Pancreas (tissue), 10 donors: ENCODE measurements around the gene CELF5. TPM values are rescaled to one million over a fixed set of nuclear protein-coding genes. Genes with fewer than 3 reads are reported as not detected.
A peak's percentile ranks its signal among the peaks of the same experiment; 100 is the strongest.
"Not testable (repeated sequence)": the region's sequence is repeated elsewhere in the genome, so short reads cannot be mapped to it uniquely, and the experiment has no call there.

Experiments
- ATAC-seq, 4 donors: fragments of 200-7000 bp; cut with Tn5 transposase; one replicate each; pipeline versions ENCODE4 v1.8.0 to v1.9.1; 2020; ENCODE audit warnings: mild to moderate bottlenecking in 4 of 4, moderate library complexity in 4 of 4
- DNase-seq, 6 donors: peaks; one replicate each; pipeline ENCODE4 v3.0.0-alpha.2; 2020
- FAIRE-seq: peaks from 2 replicates; lab custom pipeline; 2012; peaks lifted over from hg19 to GRCh38; lab: Jason Lieb, UNC
- H3K27ac ChIP-seq, 4 donors: fragments of 200-600 bp; sonication (generic); 1 replicate in 3 of 4; 2 replicates in 1 of 4; pipeline versions ENCODE4 v1.5.0 to v1.8.0; 2020
- H3K27me3 ChIP-seq, 4 donors: fragments of 200-600 bp; one replicate each; pipeline ENCODE4 v1.8.0; 2021
- H3K36me3 ChIP-seq, 3 donors: fragments of 200-600 bp; sonication (generic) in 1 of 3; one replicate each; pipeline versions ENCODE4 v1.5.0 to v1.8.0; 2020 to 2021
- H3K4me1 ChIP-seq, 3 donors: fragments of 200-600 bp; one replicate each; pipeline ENCODE4 v1.8.0; 2021
- H3K4me3 ChIP-seq, 4 donors: fragments of 200-600 bp; sonication (generic) in 2 of 4; one replicate each; pipeline versions ENCODE4 v1.5.0 to v1.8.0; 2020 to 2021
- H3K9me3 ChIP-seq, 4 donors: fragments of 200-600 bp; one replicate each; pipeline ENCODE4 v1.8.0; 2021
- WGBS, 2 donors: extraction: QIAGEN DNeasy Blood & Tissue Kit; methylation state at CpG; one replicate each; pipeline ENCODE4 v1.1.7; 2013; 5-methylcytosine and 5-hydroxymethylcytosine counted together
- intact Hi-C, 3 donors: fragments of 100-400 bp; cut with DNase I; formaldehyde crosslinking; loops; one replicate each; pipeline versions ENCODE4 v1.11.1 to v1.14.2; 2022
- polyA plus RNA-seq, 2 donors: library from polyadenylated mRNA; stranded (reverse); fragments of 200-250 nt; gene quantifications; one replicate each; pipeline ENCODE4 v1.2.3, GENCODE V29; 2013
- total RNA-seq, 6 donors: library from RNA; stranded (reverse); fragmentation: NEBNext Ultra II Directional in 4 of 6; extraction: Animal tissue kit (Norgen Biotek cat#: 25700) in 4 of 6; gene quantifications; one replicate each; pipeline versions ENCODE4 v1.2.1 to v1.2.4, GENCODE V29; 2021 to 2023
- TF ChIP-seq, protein P1 (sequence below), 4 donors: fragments of 200-600 bp; sonication (generic) in 3 of 4; IDR thresholded peaks; one replicate each; pipeline versions ENCODE4 v1.5.0 to v1.8.0; 2021; ENCODE audit warnings: antibody characterized with exemption in 4 of 4
- donor health status: healthy with polysubstance abuse.
- donor health status: DM: no; HTN: no; CAD: no; lungs with moderate emphysema.
- donor health status: DM: no; HTN: no; CAD: no.
- donor health status: control.
- donor health status: control.
- donor health status: Bipolar disorder and iron deficiency.
- donor health status: DM: yes; HTN: yes; CAD: no.
- donor health status: DM: no; HTN: no; CAD: no.
- donor health status: DM: no; HTN: no; CAD: no.
- donor health status: DM: yes; HTN: yes; CAD: no.

Gene CELF5
- total and polyA plus RNA-seq, 8 donors = 0.30 to 1.6 (median 0.65) TPM

GRCh38 chr19:3211191-3211590 lies 13.3 kb upstream of the CELF5 start:
- TF ChIP-seq, protein P1, sequence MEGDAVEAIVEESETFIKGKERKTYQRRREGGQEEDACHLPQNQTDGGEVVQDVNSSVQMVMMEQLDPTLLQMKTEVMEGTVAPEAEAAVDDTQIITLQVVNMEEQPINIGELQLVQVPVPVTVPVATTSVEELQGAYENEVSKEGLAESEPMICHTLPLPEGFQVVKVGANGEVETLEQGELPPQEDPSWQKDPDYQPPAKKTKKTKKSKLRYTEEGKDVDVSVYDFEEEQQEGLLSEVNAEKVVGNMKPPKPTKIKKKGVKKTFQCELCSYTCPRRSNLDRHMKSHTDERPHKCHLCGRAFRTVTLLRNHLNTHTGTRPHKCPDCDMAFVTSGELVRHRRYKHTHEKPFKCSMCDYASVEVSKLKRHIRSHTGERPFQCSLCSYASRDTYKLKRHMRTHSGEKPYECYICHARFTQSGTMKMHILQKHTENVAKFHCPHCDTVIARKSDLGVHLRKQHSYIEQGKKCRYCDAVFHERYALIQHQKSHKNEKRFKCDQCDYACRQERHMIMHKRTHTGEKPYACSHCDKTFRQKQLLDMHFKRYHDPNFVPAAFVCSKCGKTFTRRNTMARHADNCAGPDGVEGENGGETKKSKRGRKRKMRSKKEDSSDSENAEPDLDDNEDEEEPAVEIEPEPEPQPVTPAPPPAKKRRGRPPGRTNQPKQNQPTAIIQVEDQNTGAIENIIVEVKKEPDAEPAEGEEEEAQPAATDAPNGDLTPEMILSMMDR (IDR thresholded peaks at IDR 0.05) = no peak
- H3K27me3 ChIP-seq = no peaks in the 10 kb centered on the region
- H3K27ac ChIP-seq = no peak overlapping the region
- H3K9me3 ChIP-seq = no peaks in the 10 kb centered on the region
- DNase-seq (no peak), ATAC-seq (peak in 1 of 4 donors; percentile 8), FAIRE-seq (no peak)
- H3K4me1 ChIP-seq = no peaks in the 10 kb centered on the region
- intact Hi-C loops = no loop called here
- H3K4me3 ChIP-seq = no peak overlapping the region
- H3K36me3 ChIP-seq = peaks cover 0 to 23% (median 0%) of the 10 kb centered on the region in 3 donors
- 47 to 51% methylated on average over 12 of the region's 12 CpGs for WGBS, 2 donors

- intact Hi-C loops = no loop called here
- H3K9me3 ChIP-seq = no peaks in the 10 kb centered on the region
- 92 to 96% methylated on average over 7 of the region's 7 CpGs for WGBS, 2 donors
- H3K4me1 ChIP-seq = no peaks in the 10 kb centered on the region
- no peak for FAIRE-seq
- no peak for DNase-seq
- peaks cover 0 to 4% (median 0%) of the 10 kb centered on the region in 3 donors for H3K36me3 ChIP-seq
- TF ChIP-seq, protein P1 (IDR thresholded peaks at IDR 0.05) = no peak
- H3K27me3 ChIP-seq = no peaks in the 10 kb centered on the region
- no peak overlapping the region for H3K4me3 ChIP-seq
- no peak for ATAC-seq
- H3K27ac ChIP-seq = no peak overlapping the region
These were observed 11.3 kb upstream of the CELF5 start for GRCh38 chr19:3213159-3213558.

DNA sequence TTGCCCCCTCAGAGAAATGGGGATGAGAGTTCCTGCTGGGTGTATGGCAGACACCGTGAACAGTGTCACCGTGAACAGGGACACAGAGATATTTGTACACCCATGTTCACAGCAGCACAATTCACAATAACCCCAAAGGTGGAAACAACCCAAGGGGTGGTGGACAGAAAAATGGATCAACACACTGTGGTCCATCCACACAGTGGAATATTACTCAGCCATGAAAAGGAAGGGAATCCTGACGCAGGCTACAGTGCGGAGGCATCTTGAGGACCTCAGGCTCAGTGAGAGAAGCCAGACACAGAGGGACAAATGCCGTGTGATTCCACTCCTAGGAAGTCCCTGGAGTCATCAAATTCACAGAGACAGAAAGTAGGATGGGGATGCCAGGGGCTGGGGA lies 7.6 kb upstream of the CELF5 start:
- ATAC-seq (no peak), FAIRE-seq (no peak), DNase-seq (no peak)
- TF ChIP-seq, protein P1 (IDR thresholded peaks at IDR 0.05) = no peak
- Histone ChIP-seq H3K27me3 (no peaks in the 10 kb centered on the region), H3K4me3 (no peak overlapping the region), H3K4me1 (no peaks in the 10 kb centered on the region), H3K27ac (no peak overlapping the region), H3K36me3 (no peaks in the 10 kb centered on the region), H3K9me3 (no peaks in the 10 kb centered on the region)
- intact Hi-C loops = no loop called here
- 87 to 97% methylated on average over 5 of the region's 5 CpGs for WGBS, 2 donors

GRCh38 chr19:3220576-3220975 lies 3.9 kb upstream of the CELF5 start:
- Histone ChIP-seq H3K27me3 (no peaks in the 10 kb centered on the region), H3K4me3 (no peak overlapping the region), H3K36me3 (no peaks in the 10 kb centered on the region), H3K4me1 (no peaks in the 10 kb centered on the region), H3K27ac (no peak overlapping the region), H3K9me3 (no peaks in the 10 kb centered on the region)
- TF ChIP-seq, protein P1 (IDR thresholded peaks at IDR 0.05) = no peak
- ATAC-seq (no peak), DNase-seq (no peak), FAIRE-seq (no peak)
- intact Hi-C loops = no loop called here
- WGBS, 2 donors = 65 to 67% methylated on average over 12 of the region's 12 CpGs

- H3K9me3 ChIP-seq, ATAC-seq, intact Hi-C loops, FAIRE-seq, H3K4me3 ChIP-seq, H3K4me1 ChIP-seq, H3K27ac ChIP-seq, H3K27me3 ChIP-seq, H3K36me3 ChIP-seq, DNase-seq: not testable (repeated sequence)
- 69 to 76% methylated on average over 5 of the region's 5 CpGs for WGBS, 2 donors
These were observed 2.9 kb upstream of the CELF5 start for GRCh38 chr19:3221576-3221975.
